Medulla oblongata (tissue), 1 donor: ENCODE data around the gene NUP54.

Experiments
- DNase-seq: peaks from one replicate; pipeline ENCODE4 v3.0.0-alpha.2; 2015; ENCODE audit errors: extremely low spot score

The NUP54 gene

DNA sequence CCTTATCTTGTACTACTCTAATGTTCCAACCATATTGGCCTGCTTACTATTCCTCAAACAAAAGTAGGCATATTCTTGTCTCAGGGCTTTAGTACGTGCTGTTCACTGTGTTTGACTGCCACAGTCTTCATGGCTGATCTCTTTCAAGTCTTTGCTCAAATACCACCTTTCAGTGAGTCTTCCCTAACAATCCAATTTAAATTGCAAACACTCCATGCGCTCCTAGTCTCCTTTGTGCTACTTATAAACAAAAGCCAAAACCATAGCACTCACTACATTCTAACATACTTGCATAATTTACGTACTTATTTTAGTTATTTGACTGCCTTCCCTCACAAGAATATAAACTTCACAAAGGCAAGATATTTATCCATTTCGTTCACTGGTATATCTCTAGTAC, 75.4 kb downstream of the NUP54 start:
- DNase-seq = no peak

DNA sequence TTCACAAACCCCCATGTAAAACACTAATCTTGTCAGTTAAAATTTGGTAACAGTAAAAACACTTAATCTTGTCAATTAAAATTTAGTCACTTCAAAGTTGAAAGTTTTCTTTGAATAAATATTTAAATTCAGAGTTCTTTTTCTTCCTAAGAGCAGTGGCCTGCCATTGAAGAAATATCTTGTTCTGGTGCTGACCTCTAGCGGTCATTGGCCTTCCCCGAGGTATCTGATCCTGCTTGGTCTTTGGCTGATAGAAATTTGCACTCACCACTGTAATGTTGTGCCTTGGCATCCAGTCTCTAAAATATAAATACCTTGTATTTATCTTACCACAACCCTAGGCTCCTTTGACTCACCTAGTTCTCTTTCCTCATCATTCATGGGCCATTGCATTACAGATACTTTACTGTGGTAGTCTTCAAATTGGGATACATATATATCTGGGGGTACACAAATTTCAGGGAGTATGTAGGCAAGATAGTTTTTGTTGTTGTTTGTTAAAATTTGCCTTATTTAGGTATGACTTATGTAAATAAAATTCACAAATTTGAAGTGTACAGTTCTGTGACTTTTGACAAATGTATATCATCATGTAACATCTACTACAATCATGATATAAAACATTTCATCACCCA, 80.4 kb downstream of the NUP54 start:
- DNase-seq = peak; percentile 94

- no peak for DNase-seq
Observed at GRCh38 chr4:76066546-76066945, 81.7 kb downstream of the NUP54 start.
